SH-SY5Y (cell line): ENCODE results near the gene KCNAB2.

ENCODE experiments used
- GATA2 ChIP-seq: IDR thresholded peaks from 2 replicates; pipeline ENCODE4 v1.6.1; 2011; ENCODE audit warnings: mild to moderate bottlenecking, low read depth, low read length
- GATA3 ChIP-seq: IDR thresholded peaks from 2 replicates; pipeline ENCODE4 v1.6.1; 2011; ENCODE audit warnings: low read depth, mild to moderate bottlenecking, low read length, moderate library complexity

- TF ChIP-seq GATA3 (no peak), GATA2 (no peak)
Observed at GRCh38 chr1:6005276-6005917, 40.3 kb upstream of the KCNAB2 start.
